Measurements from ENCODE around the gene COQ6.

DNA sequence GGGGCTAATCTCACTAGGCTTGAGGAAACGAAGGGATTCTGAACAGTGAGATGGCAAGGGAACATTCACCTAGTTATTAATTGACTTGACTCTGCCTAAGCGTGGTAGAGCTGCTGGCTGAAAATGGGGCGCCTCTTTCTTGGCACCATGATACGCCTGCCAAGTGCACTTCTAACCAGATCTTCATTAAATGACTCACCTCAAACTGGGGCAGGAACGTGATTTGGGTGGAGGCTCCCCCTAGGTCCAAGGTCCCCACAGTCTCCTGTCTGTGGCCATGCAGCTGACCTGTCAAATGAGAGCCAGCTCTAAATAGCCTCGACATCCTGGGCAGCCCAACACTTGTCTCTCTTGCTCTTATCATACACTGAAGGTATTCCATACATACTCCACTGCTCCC is 26.0 kb downstream of the COQ6 start:
- TF ChIP-seq, protein P1, sequence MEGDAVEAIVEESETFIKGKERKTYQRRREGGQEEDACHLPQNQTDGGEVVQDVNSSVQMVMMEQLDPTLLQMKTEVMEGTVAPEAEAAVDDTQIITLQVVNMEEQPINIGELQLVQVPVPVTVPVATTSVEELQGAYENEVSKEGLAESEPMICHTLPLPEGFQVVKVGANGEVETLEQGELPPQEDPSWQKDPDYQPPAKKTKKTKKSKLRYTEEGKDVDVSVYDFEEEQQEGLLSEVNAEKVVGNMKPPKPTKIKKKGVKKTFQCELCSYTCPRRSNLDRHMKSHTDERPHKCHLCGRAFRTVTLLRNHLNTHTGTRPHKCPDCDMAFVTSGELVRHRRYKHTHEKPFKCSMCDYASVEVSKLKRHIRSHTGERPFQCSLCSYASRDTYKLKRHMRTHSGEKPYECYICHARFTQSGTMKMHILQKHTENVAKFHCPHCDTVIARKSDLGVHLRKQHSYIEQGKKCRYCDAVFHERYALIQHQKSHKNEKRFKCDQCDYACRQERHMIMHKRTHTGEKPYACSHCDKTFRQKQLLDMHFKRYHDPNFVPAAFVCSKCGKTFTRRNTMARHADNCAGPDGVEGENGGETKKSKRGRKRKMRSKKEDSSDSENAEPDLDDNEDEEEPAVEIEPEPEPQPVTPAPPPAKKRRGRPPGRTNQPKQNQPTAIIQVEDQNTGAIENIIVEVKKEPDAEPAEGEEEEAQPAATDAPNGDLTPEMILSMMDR (IDR thresholded peaks at IDR 0.05): no peak
- no peak for TF ChIP-seq ZFX (IDR thresholded peaks at IDR 0.05; ENCODE audit: borderline replicate concordance)

All from 22Rv1 (cell line).